AG10803 (cell line): ENCODE data around the gene HOXC13.

Experiments used
- DNase-seq: peaks from one replicate; pipeline ENCODE4 v3.0.0; 2010; ENCODE audit warnings: low read depth
- H3K4me3 ChIP-seq: 2 replicates; pipeline ENCODE4 v1.5.1; 2011; ENCODE audit warnings: mild to moderate bottlenecking, low read length, control low read depth
- TF ChIP-seq, protein P1 (sequence below): conservative IDR thresholded peaks from 2 replicates; pipeline ENCODE4 v1.5.1; 2011; ENCODE audit warnings: mild to moderate bottlenecking, low read length, control low read depth, inconsistent platforms

The HOXC13 gene, protein sequence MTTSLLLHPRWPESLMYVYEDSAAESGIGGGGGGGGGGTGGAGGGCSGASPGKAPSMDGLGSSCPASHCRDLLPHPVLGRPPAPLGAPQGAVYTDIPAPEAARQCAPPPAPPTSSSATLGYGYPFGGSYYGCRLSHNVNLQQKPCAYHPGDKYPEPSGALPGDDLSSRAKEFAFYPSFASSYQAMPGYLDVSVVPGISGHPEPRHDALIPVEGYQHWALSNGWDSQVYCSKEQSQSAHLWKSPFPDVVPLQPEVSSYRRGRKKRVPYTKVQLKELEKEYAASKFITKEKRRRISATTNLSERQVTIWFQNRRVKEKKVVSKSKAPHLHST

DNA sequence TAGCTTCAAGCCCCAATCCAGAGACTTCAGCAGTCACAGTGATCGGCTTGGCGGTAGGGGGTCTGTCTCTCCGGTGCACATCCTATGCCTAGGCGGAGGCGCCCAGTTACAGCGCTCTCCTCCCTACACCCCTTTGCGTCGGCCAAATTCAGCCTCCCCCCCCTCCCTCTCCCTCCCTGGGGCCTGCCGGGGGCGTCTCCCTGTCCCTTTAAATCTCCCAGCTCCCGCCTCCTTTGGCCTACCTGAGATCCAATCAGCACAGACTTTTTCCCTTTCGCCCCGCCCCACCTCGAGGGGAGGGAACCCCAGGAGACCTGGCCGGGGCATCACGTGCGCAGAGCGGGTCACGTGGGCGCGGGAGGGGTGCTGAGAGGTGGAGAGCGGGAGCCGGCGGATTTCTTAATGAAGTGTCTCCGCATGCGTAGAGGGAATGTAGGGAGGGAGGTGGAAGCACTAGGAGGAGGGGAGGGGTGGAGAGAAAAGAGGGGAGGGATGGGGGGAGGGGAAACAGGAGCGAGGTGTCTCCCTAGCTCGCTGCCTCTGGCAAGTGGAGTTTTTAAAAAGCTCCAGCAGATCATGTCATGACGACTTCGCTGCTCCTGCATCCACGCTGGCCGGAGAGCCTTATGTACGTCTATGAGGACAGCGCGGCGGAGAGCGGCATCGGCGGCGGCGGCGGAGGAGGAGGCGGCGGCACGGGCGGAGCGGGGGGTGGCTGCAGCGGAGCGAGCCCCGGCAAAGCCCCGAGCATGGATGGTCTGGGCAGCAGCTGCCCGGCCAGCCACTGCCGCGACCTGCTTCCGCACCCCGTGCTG lies at the start of gene HOXC13:
Gene HOXC13 (plus strand): TSS at position 506 of the 815 bp plus-strand sequence. CDS start 76 bp downstream, at position 582.
- TF ChIP-seq, protein P1, sequence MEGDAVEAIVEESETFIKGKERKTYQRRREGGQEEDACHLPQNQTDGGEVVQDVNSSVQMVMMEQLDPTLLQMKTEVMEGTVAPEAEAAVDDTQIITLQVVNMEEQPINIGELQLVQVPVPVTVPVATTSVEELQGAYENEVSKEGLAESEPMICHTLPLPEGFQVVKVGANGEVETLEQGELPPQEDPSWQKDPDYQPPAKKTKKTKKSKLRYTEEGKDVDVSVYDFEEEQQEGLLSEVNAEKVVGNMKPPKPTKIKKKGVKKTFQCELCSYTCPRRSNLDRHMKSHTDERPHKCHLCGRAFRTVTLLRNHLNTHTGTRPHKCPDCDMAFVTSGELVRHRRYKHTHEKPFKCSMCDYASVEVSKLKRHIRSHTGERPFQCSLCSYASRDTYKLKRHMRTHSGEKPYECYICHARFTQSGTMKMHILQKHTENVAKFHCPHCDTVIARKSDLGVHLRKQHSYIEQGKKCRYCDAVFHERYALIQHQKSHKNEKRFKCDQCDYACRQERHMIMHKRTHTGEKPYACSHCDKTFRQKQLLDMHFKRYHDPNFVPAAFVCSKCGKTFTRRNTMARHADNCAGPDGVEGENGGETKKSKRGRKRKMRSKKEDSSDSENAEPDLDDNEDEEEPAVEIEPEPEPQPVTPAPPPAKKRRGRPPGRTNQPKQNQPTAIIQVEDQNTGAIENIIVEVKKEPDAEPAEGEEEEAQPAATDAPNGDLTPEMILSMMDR = no peak
- peak; percentile 51 for DNase-seq
- H3K4me3 ChIP-seq = no peak within 1 kb of the TSS

DNA sequence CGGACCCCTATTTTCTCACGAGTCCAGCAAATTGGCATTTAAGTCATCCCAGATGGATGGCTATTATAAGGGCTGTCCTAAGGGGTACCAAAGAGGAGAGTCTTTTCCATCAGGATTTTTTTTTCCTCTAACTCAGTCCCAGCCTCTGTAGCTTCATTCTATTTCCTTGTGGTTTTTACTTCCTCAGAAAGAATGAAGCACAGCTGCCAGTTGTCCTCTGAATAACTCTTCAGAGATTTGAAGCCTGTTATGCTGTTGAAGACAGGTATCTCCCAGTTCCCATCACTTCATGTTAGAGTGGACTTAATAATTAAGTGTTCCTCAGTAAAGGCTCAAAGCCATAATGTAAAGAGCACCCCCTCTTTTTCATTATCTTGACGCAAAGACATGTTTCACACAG lies 48.5 kb upstream of the HOXC13 start:
- DNase-seq = no peak
- TF ChIP-seq, protein P1 = no peak

DNA sequence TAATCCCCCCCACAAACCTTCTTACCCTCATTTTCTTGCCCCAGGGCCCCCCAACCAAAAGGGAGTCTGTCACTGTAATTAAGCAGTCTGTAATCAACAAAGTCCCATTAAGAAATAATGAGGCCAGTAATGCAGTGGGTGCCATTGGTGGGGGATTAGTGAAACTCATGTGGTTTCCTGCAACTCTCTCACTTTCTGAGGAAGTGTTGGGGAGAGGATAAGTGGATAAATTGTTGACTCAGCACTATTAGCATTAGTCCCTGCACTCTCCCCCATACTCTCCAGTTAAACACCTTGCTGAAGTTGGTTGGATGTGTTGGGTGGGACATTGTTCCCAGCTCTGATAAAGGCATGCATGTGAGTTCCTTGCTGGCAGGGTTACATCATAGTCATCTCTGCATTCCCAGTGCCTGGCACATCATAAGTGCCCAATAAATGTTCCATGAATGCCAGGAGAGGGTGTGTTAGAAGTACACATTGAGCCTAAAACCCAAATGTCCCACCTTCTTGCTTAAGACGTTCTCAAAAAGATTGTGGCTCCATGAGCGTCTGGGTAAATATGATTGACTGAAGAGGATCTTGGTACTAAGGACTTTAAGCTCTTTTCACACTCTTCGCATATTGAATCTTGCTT lies 45.8 kb upstream of the HOXC13 start:
- TF ChIP-seq, protein P1 = no peak
- DNase-seq = no peak
- H3K4me3 ChIP-seq = no peak overlapping the region

More for the DNA sequence above, 48.5 kb upstream of the HOXC13 start:
- no peak overlapping the region for H3K4me3 ChIP-seq

DNA sequence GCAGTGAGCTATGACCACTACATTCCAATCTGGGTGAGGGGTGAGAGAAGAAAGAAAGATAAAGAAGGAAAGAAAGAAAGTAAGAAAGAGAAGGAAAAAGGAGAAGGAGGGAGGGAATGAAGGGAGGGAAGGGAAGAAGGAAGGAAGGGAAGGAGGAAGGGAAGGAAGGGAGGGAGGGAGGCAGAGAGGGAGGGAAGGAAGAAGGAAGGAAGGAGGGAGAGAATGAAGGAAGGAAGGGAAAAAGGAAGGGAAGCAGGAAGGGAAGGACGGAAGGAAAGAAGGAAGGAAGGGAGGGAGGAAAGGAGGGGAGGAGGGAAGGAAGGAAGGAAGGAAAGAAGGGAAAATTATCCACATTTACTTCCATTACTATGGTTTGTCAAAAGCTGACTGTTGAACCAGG lies 39.4 kb upstream of the HOXC13 start:
- TF ChIP-seq, protein P1 = no peak
- H3K4me3 ChIP-seq = no peak overlapping the region
- no peak for DNase-seq

DNA sequence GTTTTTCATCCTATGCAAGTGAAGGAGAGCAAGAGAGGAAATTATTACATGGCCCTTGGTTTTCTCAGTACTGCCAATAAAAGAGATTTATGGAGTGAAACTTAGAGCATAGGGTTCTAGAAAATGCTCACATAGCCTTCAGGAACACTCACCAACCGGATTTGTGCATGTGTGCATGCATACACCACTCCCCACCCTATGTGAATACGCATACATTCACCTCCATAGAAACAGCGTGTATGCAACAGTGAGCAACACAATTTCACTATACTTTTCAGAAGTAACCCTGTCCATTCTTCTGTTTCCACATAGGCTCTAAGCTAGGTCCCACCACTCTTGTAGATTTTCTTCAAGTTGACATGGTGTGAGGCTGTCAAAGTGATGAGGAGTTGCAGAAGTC lies 31.5 kb upstream of the HOXC13 start:
- DNase-seq = no peak
- no peak overlapping the region for H3K4me3 ChIP-seq
- TF ChIP-seq, protein P1 = no peak

DNA sequence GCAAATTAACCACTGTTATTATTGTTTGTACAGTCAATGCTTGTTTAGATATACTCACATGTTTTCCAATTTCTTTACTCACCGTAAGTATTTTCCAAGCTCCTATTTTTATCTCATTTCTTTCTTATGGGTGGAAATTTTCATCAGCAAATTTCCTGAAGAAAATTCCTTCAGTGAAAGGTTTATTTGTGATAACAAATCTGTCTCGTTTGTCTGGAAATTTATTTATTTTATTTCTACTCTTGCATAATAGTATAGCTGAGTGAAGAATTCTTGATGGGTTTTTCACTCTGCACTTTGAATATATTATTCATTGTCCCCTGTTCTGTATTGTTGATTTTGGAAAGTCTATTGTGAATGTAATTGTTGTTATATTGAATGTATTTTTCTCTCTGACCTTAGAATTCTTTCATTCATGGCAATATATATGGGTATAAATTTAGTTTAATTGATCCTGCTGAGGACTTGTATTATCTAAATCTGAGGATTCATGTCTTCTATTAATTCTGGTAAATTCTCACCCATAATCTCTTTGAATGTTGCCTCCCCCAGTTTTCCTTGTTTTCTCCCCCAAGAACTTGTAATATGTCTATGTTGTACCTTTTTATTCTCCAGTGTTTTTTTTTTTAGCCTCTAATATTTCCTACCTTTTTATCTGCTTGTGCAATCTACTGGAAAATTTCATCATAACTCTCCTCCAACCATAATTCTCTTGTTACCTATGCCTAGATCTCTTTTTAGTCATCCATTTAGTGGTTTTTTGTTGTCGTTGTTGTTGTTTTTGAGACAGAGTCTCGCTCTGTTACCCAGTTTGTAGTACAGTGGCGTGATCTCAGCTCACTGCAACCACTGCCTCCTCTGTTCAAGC lies 21.6 kb upstream of the HOXC13 start:
- no peak overlapping the region for H3K4me3 ChIP-seq
- DNase-seq = no peak
- TF ChIP-seq, protein P1 = no peak
